HG03432 (cell line): Measurements from ENCODE around the gene CLBA1.
"Not testable (repeated sequence)": the region's sequence is repeated elsewhere in the genome, so short reads cannot be mapped to it uniquely, and the experiment has no call there.

Experiments
- ATAC-seq: cut with Tn5 transposase; IDR thresholded peaks from one replicate; pipeline ENCODE4 v1.9.1; 2021; ENCODE audit warnings: mild to moderate bottlenecking, moderate library complexity; ENCODE audit not compliant: unreplicated experiment

Gene CLBA1

GRCh38 chr14:104985675-104986486 is at the start of gene CLBA1:
Gene CLBA1, plus strand, starts transcription at chr14:104985788. Its CDS starts 644 bp downstream, at chr14:104986432.
- ATAC-seq = peak; percentile 92

- ATAC-seq = no peak
These were observed 49.6 kb upstream of the CLBA1 start for GRCh38 chr14:104935955-104936354.

- no peak for ATAC-seq
These were observed 49.0 kb upstream of the CLBA1 start for GRCh38 chr14:104936361-104937155.

GRCh38 chr14:104937161-104937560 is 48.4 kb upstream of the CLBA1 start:
- ATAC-seq = no peak

GRCh38 chr14:104937694-104938365 is 47.8 kb upstream of the CLBA1 start:
- ATAC-seq = no peak

- no peak for ATAC-seq
These were observed 47.2 kb upstream of the CLBA1 start for GRCh38 chr14:104938436-104938835.

GRCh38 chr14:104938960-104939359 is 46.6 kb upstream of the CLBA1 start:
- ATAC-seq = no peak

- no peak for ATAC-seq
These were observed 45.8 kb upstream of the CLBA1 start for GRCh38 chr14:104939666-104940410.

- no peak for ATAC-seq
These were observed 45.0 kb upstream of the CLBA1 start for GRCh38 chr14:104940526-104941150.

GRCh38 chr14:104941508-104942365 is 43.9 kb upstream of the CLBA1 start:
- no peak for ATAC-seq

GRCh38 chr14:104942586-104942985 is 43.0 kb upstream of the CLBA1 start:
- no peak for ATAC-seq

GRCh38 chr14:104943216-104944015 is 42.2 kb upstream of the CLBA1 start:
- not testable (repeated sequence) for ATAC-seq

- ATAC-seq = not testable (repeated sequence)
These were observed 41.6 kb upstream of the CLBA1 start for GRCh38 chr14:104944016-104944308.

- ATAC-seq = not testable (repeated sequence)
These were observed 41.0 kb upstream of the CLBA1 start for GRCh38 chr14:104944436-104945205.

GRCh38 chr14:104945266-104945665 is 40.3 kb upstream of the CLBA1 start:
- ATAC-seq = not testable (repeated sequence)

- not testable (repeated sequence) for ATAC-seq
These were observed 39.3 kb upstream of the CLBA1 start for GRCh38 chr14:104945986-104946965.

- not testable (repeated sequence) for ATAC-seq
These were observed 38.4 kb upstream of the CLBA1 start for GRCh38 chr14:104947201-104947600.
